Measurements from ENCODE around the gene PRRC2B.

The PRRC2B gene

GRCh38 chr9:131516930-131517329 lies 123.0 kb downstream of the PRRC2B start:
- no peak overlapping the region for H3K27ac ChIP-seq
- DNase-seq (ENCODE audit: low spot score), result no peak
- ChIA-PET POLR2A (ENCODE audit: low non-redundant PET) (no interaction called here), CTCF (no interaction called here)
- no peak for TF ChIP-seq CTCF (conservative IDR thresholded peaks at IDR 0.05; ENCODE audit: low read depth)

- ChIA-PET POLR2A (ENCODE audit: low non-redundant PET) (no interaction called here), CTCF (interaction anchor here (0.8 kb wide), 1 partner anchor 181 kb away, joined by 3 read pairs; no protein-coding TSS in a partner anchor)
- H3K27ac ChIP-seq, result no peak overlapping the region
- DNase-seq (ENCODE audit: low spot score), result no peak
- no peak for TF ChIP-seq CTCF (conservative IDR thresholded peaks at IDR 0.05; ENCODE audit: low read depth)
Measured at GRCh38 chr9:131517761-131518190, 123.9 kb downstream of the PRRC2B start.

GRCh38 chr9:131518553-131518952 lies 124.7 kb downstream of the PRRC2B start:
- ChIA-PET CTCF (no interaction called here), POLR2A (ENCODE audit: low non-redundant PET) (no interaction called here)
- DNase-seq (ENCODE audit: low spot score), result no peak
- H3K27ac ChIP-seq, result no peak overlapping the region
- TF ChIP-seq CTCF (conservative IDR thresholded peaks at IDR 0.05; ENCODE audit: low read depth), result no peak

- TF ChIP-seq CTCF (conservative IDR thresholded peaks at IDR 0.05; ENCODE audit: low read depth), result no peak
Measured at GRCh38 chr9:131520503-131520902, 126.6 kb downstream of the PRRC2B start.

GRCh38 chr9:131521203-131521602 lies 127.3 kb downstream of the PRRC2B start:
- DNase-seq (ENCODE audit: low spot score), result no peak
- H3K27ac ChIP-seq, result no peak overlapping the region
- ChIA-PET POLR2A (ENCODE audit: low non-redundant PET) (no interaction called here), CTCF (interaction anchor here (0.9 kb wide), 1 partner anchor 29 kb away, joined by 3 read pairs; no protein-coding TSS in a partner anchor)
- TF ChIP-seq CTCF (conservative IDR thresholded peaks at IDR 0.05; ENCODE audit: low read depth), result no peak

More at GRCh38 chr9:131520503-131520902, 126.6 kb downstream of the PRRC2B start:
- POLR2A ChIA-PET (ENCODE audit: low non-redundant PET), result no interaction called here
- no peak for DNase-seq (ENCODE audit: low spot score)
- no peak overlapping the region for H3K27ac ChIP-seq
- CTCF ChIA-PET, result interaction anchor here (0.9 kb wide), 1 partner anchor 28 kb away, joined by 3 read pairs; no protein-coding TSS in a partner anchor

GRCh38 chr9:131521822-131522221 lies 127.9 kb downstream of the PRRC2B start:
- POLR2A ChIA-PET (ENCODE audit: low non-redundant PET), result no interaction called here
- CTCF ChIA-PET, result no interaction called here
- TF ChIP-seq CTCF (conservative IDR thresholded peaks at IDR 0.05; ENCODE audit: low read depth), result no peak
- peak overlapping the region; percentile 40; the same call in 1 of the 2 replicates for H3K27ac ChIP-seq
- no peak for DNase-seq (ENCODE audit: low spot score)
